ENCODE results near the gene AXDND1.
"Not testable (repeated sequence)": the region's sequence is repeated elsewhere in the genome, so short reads cannot be mapped to it uniquely, and the experiment has no call there.

The AXDND1 gene

GRCh38 chr1:179366093-179366800 lies 476 bp downstream of the AXDND1 start:
- no peak for DNase-seq

- DNase-seq: peak in 1 of 4 experiments; percentile 2
Observed at GRCh38 chr1:179369751-179370341, 4.1 kb downstream of the AXDND1 start.

- no peak for DNase-seq
Observed at GRCh38 chr1:179372160-179372559, 6.4 kb downstream of the AXDND1 start.

- DNase-seq: no peak
Observed at GRCh38 chr1:179376223-179376622, 10.5 kb downstream of the AXDND1 start.

- DNase-seq: no peak
Observed at GRCh38 chr1:179380299-179380698, 14.5 kb downstream of the AXDND1 start.

GRCh38 chr1:179384027-179384426 lies 18.3 kb downstream of the AXDND1 start:
- DNase-seq: no peak

GRCh38 chr1:179385510-179385909 lies 19.7 kb downstream of the AXDND1 start:
- no peak for DNase-seq

GRCh38 chr1:179393721-179394120 lies 27.9 kb downstream of the AXDND1 start:
- DNase-seq: no peak

- DNase-seq: not testable (repeated sequence)
Observed at GRCh38 chr1:179399399-179399798, 33.6 kb downstream of the AXDND1 start.

- not testable (repeated sequence) for DNase-seq
Observed at GRCh38 chr1:179417760-179418159, 52.0 kb downstream of the AXDND1 start.

- DNase-seq: not testable (repeated sequence)
Observed at GRCh38 chr1:179418706-179419105, 52.9 kb downstream of the AXDND1 start.

- DNase-seq: no peak
Observed at GRCh38 chr1:179424610-179425009, 58.8 kb downstream of the AXDND1 start.

GRCh38 chr1:179425186-179425585 lies 59.4 kb downstream of the AXDND1 start:
- DNase-seq: no peak

GRCh38 chr1:179437171-179437570 lies 71.4 kb downstream of the AXDND1 start:
- DNase-seq: no peak

GRCh38 chr1:179439646-179440045 lies 73.9 kb downstream of the AXDND1 start:
- not testable (repeated sequence) for DNase-seq

- DNase-seq: not testable (repeated sequence)
Observed at GRCh38 chr1:179440301-179440700, 74.5 kb downstream of the AXDND1 start.

- no peak for DNase-seq
Observed at GRCh38 chr1:179440971-179441370, 75.2 kb downstream of the AXDND1 start.

GRCh38 chr1:179441501-179441900 lies 75.7 kb downstream of the AXDND1 start:
- DNase-seq: no peak

- not testable (repeated sequence) for DNase-seq
Observed at GRCh38 chr1:179442846-179443245, 77.1 kb downstream of the AXDND1 start.

GRCh38 chr1:179445593-179445992 lies 79.8 kb downstream of the AXDND1 start:
- no peak for DNase-seq

- DNase-seq: no peak
Observed at GRCh38 chr1:179447489-179447888, 81.7 kb downstream of the AXDND1 start.

- no peak for DNase-seq
Observed at GRCh38 chr1:179448437-179449149, 82.8 kb downstream of the AXDND1 start.

GRCh38 chr1:179459606-179460206 lies 93.9 kb downstream of the AXDND1 start:
- DNase-seq: not testable (repeated sequence)

- DNase-seq: not testable (repeated sequence)
Observed at GRCh38 chr1:179465661-179466060, 99.9 kb downstream of the AXDND1 start.
